ENCODE data around the gene TTLL12. TPM values are rescaled to one million over a fixed set of nuclear protein-coding genes. Genes with fewer than 3 reads are reported as not detected.

The TTLL12 gene
- total and polyA plus RNA-seq, 2 donors (not counting 1 experiment from before 2014, with no cell fraction given) = 11.0 to 21.3 TPM

- TF ChIP-seq EZH2 (IDR thresholded peaks at IDR 0.05; ENCODE audit: borderline replicate concordance, insufficient read depth, low read depth, low read length, poor library complexity, severe bottlenecking) = no peak
- TF ChIP-seq, protein P1, sequence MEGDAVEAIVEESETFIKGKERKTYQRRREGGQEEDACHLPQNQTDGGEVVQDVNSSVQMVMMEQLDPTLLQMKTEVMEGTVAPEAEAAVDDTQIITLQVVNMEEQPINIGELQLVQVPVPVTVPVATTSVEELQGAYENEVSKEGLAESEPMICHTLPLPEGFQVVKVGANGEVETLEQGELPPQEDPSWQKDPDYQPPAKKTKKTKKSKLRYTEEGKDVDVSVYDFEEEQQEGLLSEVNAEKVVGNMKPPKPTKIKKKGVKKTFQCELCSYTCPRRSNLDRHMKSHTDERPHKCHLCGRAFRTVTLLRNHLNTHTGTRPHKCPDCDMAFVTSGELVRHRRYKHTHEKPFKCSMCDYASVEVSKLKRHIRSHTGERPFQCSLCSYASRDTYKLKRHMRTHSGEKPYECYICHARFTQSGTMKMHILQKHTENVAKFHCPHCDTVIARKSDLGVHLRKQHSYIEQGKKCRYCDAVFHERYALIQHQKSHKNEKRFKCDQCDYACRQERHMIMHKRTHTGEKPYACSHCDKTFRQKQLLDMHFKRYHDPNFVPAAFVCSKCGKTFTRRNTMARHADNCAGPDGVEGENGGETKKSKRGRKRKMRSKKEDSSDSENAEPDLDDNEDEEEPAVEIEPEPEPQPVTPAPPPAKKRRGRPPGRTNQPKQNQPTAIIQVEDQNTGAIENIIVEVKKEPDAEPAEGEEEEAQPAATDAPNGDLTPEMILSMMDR (IDR thresholded peaks at IDR 0.05) = no peak
- Mint-ChIP-seq H3K4me1 (peaks cover 3% of the 10 kb centered on the region), H3K27me3 (peaks cover 4% of the 10 kb centered on the region), H3K27ac (no peak overlapping the region), H3K9me3 (ENCODE audit: insufficient read depth) (no peaks in the 10 kb centered on the region), H3K4me3 (no peak overlapping the region)
- DNase-seq = no peak
- Histone ChIP-seq H3K36me3 (replicated peaks in 1 of 2; ENCODE audit: control extremely low read depth in 1 of 2, control insufficient read depth in 1 of 2, extremely low read depth in 1 of 2, insufficient read depth in 2 of 2, low read length in 1 of 2) (no peaks in the 10 kb centered on the region), H3K4me2 (replicated peaks; ENCODE audit: low read depth, low read length, poor library complexity, severe bottlenecking) (no peak overlapping the region), H3K79me2 (ENCODE audit: control insufficient read depth, insufficient read depth, low read length) (no peaks in the 10 kb centered on the region), H3K9me3 (ENCODE audit: control extremely low read depth in 1 of 3, control insufficient read depth in 2 of 3, insufficient read depth in 1 of 3, low read length in 2 of 3) (no peaks in the 10 kb centered on the region), H3K27me3 (replicated peaks in 1 of 4; ENCODE audit: control extremely low read depth in 1 of 4, control insufficient read depth in 3 of 4, insufficient read depth in 4 of 4, low read length in 3 of 4) (peaks cover 0 to 11% (median 0%) of the 10 kb centered on the region in 4 experiments), H2AFZ (ENCODE audit: insufficient read depth, low read depth, low read length, poor library complexity, severe bottlenecking) (no peak overlapping the region), H3K27ac (ENCODE audit: low read length in 2 of 2) (no peak overlapping the region), H3K4me1 (ENCODE audit: control insufficient read depth in 2 of 2, insufficient read depth in 2 of 2, low read length in 2 of 2) (peaks cover 0 to 5% of the 10 kb centered on the region in 2 donors), H4K20me1 (ENCODE audit: control insufficient read depth, insufficient read depth, low read length, poor library complexity, severe bottlenecking) (no peaks in the 10 kb centered on the region), H3K9ac (ENCODE audit: low read length) (no peak overlapping the region), H3K4me3 (ENCODE audit: control extremely low read depth in 1 of 5, extremely low read depth in 1 of 5, insufficient read depth in 1 of 5, low read depth in 2 of 5, low read length in 4 of 5) (no peak overlapping the region)
- CTCF ChIA-PET = no interaction called here
- POLR2A ChIA-PET = interaction anchor here (0.6 kb wide), 1 partner anchor 1379 kb away, joined by 6 read pairs; no protein-coding TSS in a partner anchor
- 85% methylated on average over 13 of the region's 15 CpGs for WGBS (ENCODE audit: insufficient coverage)
- intact Hi-C loops (cut with micrococcal nuclease) = no loop called here
- ATAC-seq (ENCODE audit: low read depth) = no peak
These were observed 22.6 kb upstream of the TTLL12 start for GRCh38 chr22:43209523-43209890.

DNA sequence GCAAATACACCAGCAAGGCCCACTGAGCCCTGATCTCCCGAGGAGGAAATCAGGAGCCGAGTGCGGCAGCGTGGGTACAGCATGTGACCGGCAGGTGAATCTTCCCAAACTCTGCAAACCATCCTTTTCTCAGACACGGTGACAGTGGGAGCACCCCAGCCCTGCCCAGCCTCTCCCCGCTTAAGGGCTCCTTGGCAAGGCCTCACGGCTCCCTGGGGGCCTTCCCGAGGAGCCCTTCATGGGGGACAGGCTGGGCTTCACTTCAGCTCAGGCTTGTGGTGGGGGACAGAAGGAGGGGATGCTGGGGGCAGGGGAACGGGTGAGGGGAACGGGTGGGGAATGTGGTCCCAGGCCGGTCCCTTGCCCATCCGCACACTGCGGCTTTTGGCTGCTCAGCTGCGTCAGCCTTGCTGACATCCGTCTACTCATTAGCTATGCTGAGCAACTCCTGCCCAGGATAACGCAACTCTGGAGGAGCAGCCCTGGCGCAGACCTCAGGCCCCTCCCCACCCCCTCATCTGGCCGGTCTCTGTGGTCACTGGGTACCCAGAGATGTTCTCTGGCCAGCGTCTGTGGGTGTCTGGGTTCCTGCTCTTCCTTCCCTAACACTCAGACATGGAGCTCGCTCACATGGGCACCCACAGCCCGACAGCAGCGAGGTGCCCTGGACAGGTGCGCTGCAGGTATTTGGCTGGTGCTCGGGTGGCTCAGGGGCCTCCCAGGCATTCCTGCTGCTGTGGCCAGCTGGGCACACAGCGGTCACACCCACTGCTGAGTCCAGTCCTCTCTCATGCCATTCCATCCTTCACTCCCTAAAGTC, 22.0 kb upstream of the TTLL12 start:
- peaks cover 0 to 11% (median 0%) of the 10 kb centered on the region in 4 experiments for H3K27me3 ChIP-seq (replicated peaks in 1 of 4; ENCODE audit: control extremely low read depth in 1 of 4, control insufficient read depth in 3 of 4, insufficient read depth in 4 of 4, low read length in 3 of 4)
- ChIA-PET CTCF (no interaction called here), POLR2A (no interaction called here)
- H3K27ac ChIP-seq (ENCODE audit: low read length in 2 of 2) = no peak overlapping the region
- no peaks in the 10 kb centered on the region for H3K36me3 ChIP-seq (replicated peaks in 1 of 2; ENCODE audit: control extremely low read depth in 1 of 2, control insufficient read depth in 1 of 2, extremely low read depth in 1 of 2, insufficient read depth in 2 of 2, low read length in 1 of 2)
- intact Hi-C loops (cut with micrococcal nuclease) = no loop called here
- H3K4me3 ChIP-seq (ENCODE audit: control extremely low read depth in 1 of 5, extremely low read depth in 1 of 5, insufficient read depth in 1 of 5, low read depth in 2 of 5, low read length in 4 of 5) = no peak overlapping the region
- H3K4me1 Mint-ChIP-seq = peaks cover 3% of the 10 kb centered on the region
- H3K9ac ChIP-seq (ENCODE audit: low read length) = no peak overlapping the region
- no peak overlapping the region for H3K27ac Mint-ChIP-seq
- peaks cover 0 to 5% of the 10 kb centered on the region in 2 donors for H3K4me1 ChIP-seq (ENCODE audit: control insufficient read depth in 2 of 2, insufficient read depth in 2 of 2, low read length in 2 of 2)
- no peaks in the 10 kb centered on the region for H3K9me3 ChIP-seq (ENCODE audit: control extremely low read depth in 1 of 3, control insufficient read depth in 2 of 3, insufficient read depth in 1 of 3, low read length in 2 of 3)
- H2AFZ ChIP-seq (ENCODE audit: insufficient read depth, low read depth, low read length, poor library complexity, severe bottlenecking) = no peak overlapping the region
- no peak for TF ChIP-seq EZH2 (IDR thresholded peaks at IDR 0.05; ENCODE audit: borderline replicate concordance, insufficient read depth, low read depth, low read length, poor library complexity, severe bottlenecking)
- TF ChIP-seq, protein P1 (IDR thresholded peaks at IDR 0.05) = no peak
- no peaks in the 10 kb centered on the region for H3K9me3 Mint-ChIP-seq (ENCODE audit: insufficient read depth)
- ATAC-seq (ENCODE audit: low read depth) (no peak), DNase-seq (no peak)
- H3K27me3 Mint-ChIP-seq = peaks cover 4% of the 10 kb centered on the region
- H3K4me2 ChIP-seq (replicated peaks; ENCODE audit: low read depth, low read length, poor library complexity, severe bottlenecking) = no peak overlapping the region
- H3K79me2 ChIP-seq (ENCODE audit: control insufficient read depth, insufficient read depth, low read length) = no peaks in the 10 kb centered on the region
- no peak overlapping the region for H3K4me3 Mint-ChIP-seq
- whole genome bisulfite sequencing (ENCODE audit: insufficient coverage) = 91% methylated on average over 25 of the region's 26 CpGs
- H4K20me1 ChIP-seq (ENCODE audit: control insufficient read depth, insufficient read depth, low read length, poor library complexity, severe bottlenecking) = no peaks in the 10 kb centered on the region

Data from B cell (primary cell).